Stimulated activated CD4-positive, alpha-beta T cell treated with anti-CD3 and anti-CD28 coated beads, Interleukin-1b, Interleukin-23, amount 100 ng/mL, for 4 hours (primary cell): ENCODE measurements around the gene OSBPL10.

Experiments
- DNase-seq, 2 donors: peaks; one replicate each; pipeline ENCODE4 v3.0.0-alpha.2; 2020; ENCODE audit warnings: low read depth in 2 of 2

Gene OSBPL10

DNA sequence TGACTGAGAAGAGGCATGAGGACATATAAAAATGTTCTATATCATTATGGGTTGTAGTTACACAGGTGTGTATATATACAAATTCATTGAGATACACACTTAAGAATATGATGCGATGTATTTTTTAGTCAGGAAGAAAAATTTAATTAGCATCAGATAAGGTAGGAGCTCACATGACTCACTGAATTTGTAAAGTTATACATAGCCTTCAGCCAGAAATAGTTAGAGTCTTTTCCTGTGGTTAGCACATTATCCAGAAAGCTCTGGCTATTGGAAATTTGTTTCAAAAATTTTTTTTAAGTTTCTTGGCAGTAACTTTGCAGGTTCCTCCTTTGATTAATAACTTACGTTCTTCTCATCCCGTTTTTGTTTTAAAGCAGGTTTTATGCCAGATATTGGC is 359.7 kb downstream of the OSBPL10 start:
- no peak for DNase-seq

DNA sequence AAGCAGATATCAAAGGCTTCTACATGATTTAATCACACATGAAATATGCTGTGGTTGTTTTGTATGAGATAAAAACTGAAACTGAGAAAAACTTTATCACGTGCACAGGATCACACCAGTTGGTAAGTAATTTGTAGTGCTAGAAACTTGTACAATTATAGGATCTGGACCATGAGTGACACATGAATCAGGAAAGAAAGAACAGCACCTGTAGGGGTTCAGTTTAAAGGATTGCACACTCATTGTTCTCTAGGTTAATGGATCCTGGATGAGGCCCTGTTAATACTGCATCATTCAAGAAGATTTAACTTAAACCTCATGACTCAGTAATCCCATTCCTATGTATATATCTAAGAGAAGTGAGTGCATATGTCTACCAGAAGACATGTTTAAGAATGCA is 360.4 kb downstream of the OSBPL10 start:
- DNase-seq: no peak

DNA sequence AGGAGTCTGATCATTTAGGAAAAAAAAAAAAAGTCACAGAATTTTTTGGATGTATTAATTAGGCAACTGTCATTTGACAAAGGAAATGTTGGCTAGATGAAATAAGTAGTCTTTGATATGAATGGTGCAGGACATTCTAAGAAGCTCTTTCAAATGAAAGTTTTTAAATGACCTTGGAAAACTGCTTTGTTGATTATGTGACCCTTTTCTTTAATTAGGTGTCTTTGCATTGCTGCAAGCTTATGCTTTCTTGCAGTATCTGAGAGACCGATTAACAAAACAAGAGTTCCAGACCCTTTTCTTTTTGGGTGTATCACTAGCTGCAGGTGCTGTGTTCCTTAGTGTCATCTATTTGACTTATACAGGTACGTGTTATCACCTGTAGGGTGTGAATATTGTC is 364.4 kb downstream of the OSBPL10 start:
- DNase-seq: no peak

DNA sequence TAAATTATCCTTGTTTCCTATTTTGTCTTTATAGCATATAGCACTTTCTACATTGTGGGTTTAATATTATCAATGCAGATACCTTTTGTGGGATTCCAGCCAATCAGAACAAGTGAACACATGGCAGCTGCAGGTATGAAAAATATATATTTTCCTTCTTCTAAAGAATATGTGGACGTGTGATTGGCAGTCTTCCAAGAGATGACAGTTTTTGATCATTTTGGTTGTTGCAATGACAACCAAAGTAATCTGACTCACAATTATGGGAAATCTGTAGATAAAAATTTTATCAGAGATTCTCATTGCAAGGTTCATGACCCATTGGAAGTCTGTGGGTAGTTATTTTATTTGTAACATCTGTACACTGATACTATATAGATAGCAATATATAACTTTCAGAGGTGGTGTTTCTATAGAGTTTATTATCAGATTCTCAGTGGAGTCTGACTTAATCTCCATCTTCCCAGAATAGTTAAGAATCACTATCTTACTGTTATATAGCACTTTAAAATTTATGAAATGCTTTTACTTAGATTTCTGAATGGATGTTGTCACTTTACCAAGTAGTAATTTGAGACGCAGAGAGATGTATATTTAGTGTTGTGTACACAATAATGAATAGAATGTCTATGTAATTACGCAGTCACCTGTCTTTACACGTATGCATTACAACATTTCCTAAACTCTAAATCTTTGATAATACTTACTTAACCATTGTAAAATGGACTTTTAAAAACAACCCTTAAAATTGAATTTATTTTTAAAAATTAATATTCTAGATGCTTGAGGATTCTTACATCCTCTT is 365.8 kb downstream of the OSBPL10 start:
- no peak for DNase-seq

DNA sequence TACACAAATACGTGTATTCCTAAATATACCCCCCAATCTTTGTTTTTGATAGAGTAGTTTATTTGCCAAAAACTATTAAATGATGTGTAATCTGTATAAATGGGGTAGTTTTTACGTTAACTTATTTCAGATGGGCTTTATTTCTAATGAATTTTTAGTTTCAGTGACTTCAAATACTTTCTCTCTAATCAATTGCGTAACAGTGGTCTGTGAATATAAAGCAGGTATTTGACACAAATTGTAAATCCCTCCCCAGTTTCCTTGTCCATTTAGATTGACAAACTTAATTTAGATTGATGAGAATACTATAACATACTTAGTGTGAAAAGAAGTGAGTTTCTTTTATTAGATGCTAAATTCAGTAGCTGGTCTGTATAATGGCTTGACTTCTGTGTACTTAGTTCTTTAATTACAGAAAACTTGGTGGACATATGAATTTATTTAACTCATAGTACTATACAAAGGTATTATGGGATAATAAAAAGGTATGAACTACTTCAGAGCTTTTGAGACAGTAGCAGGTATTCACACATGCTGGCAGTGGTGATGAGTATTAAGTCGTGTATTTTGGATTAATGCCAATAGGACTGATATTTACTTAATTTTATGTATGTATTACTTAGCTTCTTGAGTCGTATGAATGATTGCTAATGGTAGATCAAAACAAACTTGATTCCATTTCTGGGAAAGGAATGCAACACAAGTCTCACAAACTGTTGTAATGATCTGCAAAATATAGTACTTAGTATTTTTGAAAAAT is 366.7 kb downstream of the OSBPL10 start:
- DNase-seq: no peak

DNA sequence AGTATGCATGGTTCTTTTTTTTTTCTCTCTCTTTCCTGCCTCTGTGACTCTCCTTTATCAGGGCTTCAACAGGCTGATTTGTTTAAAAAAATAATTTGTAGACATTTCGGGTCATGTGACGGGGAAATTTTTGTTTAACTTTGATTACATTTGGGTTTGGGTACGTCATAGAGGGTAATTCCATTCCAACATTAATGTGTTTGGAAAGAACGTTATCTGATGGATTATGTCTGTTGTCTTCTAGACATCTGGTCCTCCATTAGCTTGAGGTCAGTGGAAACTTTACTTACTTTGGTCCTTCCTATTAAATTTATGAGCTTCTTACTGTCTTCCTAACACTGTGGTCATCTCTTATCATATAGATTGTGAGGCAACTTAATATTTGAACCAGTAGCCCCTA is 367.4 kb downstream of the OSBPL10 start:
- no peak for DNase-seq

DNA sequence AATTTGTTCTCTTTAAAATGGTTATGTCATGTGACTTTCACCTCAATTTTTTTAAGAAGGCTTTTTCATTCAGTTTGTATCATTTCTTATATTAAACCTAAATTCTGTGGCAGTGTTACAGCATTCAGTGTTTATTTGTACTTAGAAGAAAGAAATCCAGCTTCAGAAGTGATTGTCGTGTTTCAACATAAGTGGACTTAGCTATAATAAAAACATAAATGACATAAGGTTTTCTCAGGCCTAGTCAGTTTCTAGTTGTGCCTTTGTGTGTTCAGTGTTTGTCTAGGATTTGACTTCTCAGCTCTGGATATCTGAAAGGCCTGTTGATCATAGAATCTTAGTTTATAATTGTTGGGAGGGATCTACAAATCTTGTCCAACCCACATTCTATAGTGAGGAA is 367.9 kb downstream of the OSBPL10 start:
- DNase-seq: no peak
